Aorta (tissue), 5 donors: ENCODE data around the gene UPK3A. TPM values are rescaled to one million over a fixed set of nuclear protein-coding genes. Genes with fewer than 3 reads are reported as not detected.

Experiments
- ATAC-seq: fragments of 200-7000 bp; cut with Tn5 transposase; one replicate; pipeline ENCODE4 v1.9.1; 2022; ENCODE audit warnings: moderate library complexity; ENCODE audit not compliant: low FRiP score
- DNase-seq, 2 donors: peaks; one replicate each; pipeline ENCODE4 v3.0.0-alpha.2; 2020
- H3K27ac ChIP-seq, 2 donors: one replicate each; pipeline ENCODE4 v1.5.1; 2013; ENCODE audit warnings: low read length in 2 of 2, mild to moderate bottlenecking in 2 of 2, moderate library complexity in 2 of 2, control low read depth in 1 of 2, inconsistent platforms in 1 of 2, low read depth in 1 of 2
- H3K27me3 ChIP-seq, 2 donors: one replicate each; pipeline ENCODE4 v1.6.1; 2013; ENCODE audit warnings: control low read depth in 1 of 2, low read length in 1 of 2, mild to moderate bottlenecking in 1 of 2, moderate library complexity in 1 of 2; ENCODE audit not compliant: insufficient read depth in 2 of 2, control insufficient read depth in 1 of 2
- H3K36me3 ChIP-seq, 2 donors: one replicate each; pipeline ENCODE4 v1.6.1; 2013; ENCODE audit warnings: control low read depth in 1 of 2, low read length in 1 of 2, mild to moderate bottlenecking in 1 of 2; ENCODE audit not compliant: insufficient read depth in 2 of 2, control insufficient read depth in 1 of 2
- H3K4me1 ChIP-seq, 2 donors: one replicate each; pipeline ENCODE4 v1.6.1; 2013; ENCODE audit warnings: low read length in 2 of 2, control low read depth in 1 of 2, mild to moderate bottlenecking in 1 of 2, moderate library complexity in 1 of 2; ENCODE audit not compliant: insufficient read depth in 2 of 2, control insufficient read depth in 1 of 2
- H3K4me3 ChIP-seq, 2 donors: one replicate each; pipeline ENCODE4 v1.5.1; 2013; ENCODE audit warnings: low read length in 2 of 2, control low read depth in 1 of 2, mild to moderate bottlenecking in 1 of 2
- H3K9me3 ChIP-seq: one replicate; pipeline ENCODE4 v1.6.1; 2013; ENCODE audit warnings: mild to moderate bottlenecking, low read length; ENCODE audit not compliant: control insufficient read depth
- WGBS, 2 donors: extraction: QIAGEN DNeasy Blood & Tissue Kit; methylation state at CpG; one replicate each; pipeline ENCODE4 v1.1.7; 2013; 5-methylcytosine and 5-hydroxymethylcytosine counted together
- intact Hi-C, 2 donors: fragments of 100-400 bp; cut with DNase I; formaldehyde crosslinking; loops; one replicate each; pipeline versions ENCODE4 v1.14.2 to v1.15.0; 2022
- long read RNA-seq, 2 donors: library from polyadenylated mRNA; unstranded; transcript quantifications; one replicate each; pipeline ENCODE4 v2.0.0, GENCODE V29; 2020 to 2021
- polyA plus RNA-seq, 2 donors: library from polyadenylated mRNA; stranded (reverse); fragments of 200-250 nt; gene quantifications; one replicate each; pipeline ENCODE4 v1.2.3, GENCODE V29; 2013
- total RNA-seq, 2 donors: library from RNA; stranded (reverse); fragmentation: NEBNext Ultra II Directional; extraction: Animal tissue kit (Norgen Biotek cat#: 25700); gene quantifications; one replicate each; pipeline ENCODE4 v1.2.1, GENCODE V29; 2021
- donor health status: healthy with polysubstance abuse.
- donor health status: Bipolar disorder and iron deficiency.
- donor health status: DM: no; HTN: no; CAD: no.
- donor health status: DM: no; HTN: no; CAD: no.
- donor health status: DM: yes; HTN: yes; CAD: no.

UPK3A gene
- not detected for total RNA-seq
- not detected for polyA plus RNA-seq
- long read RNA-seq, donor 1 = 0 reads
- long read RNA-seq, donor 2 = 0 reads

- H3K9me3 ChIP-seq = no peaks in the 10 kb centered on the region
- intact Hi-C loops = no loop called here
- no peaks in the 10 kb centered on the region for H3K27me3 ChIP-seq
- H3K4me1 ChIP-seq = no peaks in the 10 kb centered on the region
- 1 to 2% methylated on average over 25 to 46 of the region's 46 CpGs for WGBS, 2 donors
- H3K27ac ChIP-seq = no peak within 1 kb of the TSS
- no peak within 1 kb of the TSS for H3K4me3 ChIP-seq
- ATAC-seq (peak; percentile 77), DNase-seq (peak; percentile 76 to 90)
- no peaks in the 10 kb centered on the region for H3K36me3 ChIP-seq
Measured at GRCh38 chr22:45284705-45285262, at the start of gene UPK3A. UPK3A (plus strand) TSS chr22:45284949; CDS start chr22:45285014, 65 bp downstream.

DNA sequence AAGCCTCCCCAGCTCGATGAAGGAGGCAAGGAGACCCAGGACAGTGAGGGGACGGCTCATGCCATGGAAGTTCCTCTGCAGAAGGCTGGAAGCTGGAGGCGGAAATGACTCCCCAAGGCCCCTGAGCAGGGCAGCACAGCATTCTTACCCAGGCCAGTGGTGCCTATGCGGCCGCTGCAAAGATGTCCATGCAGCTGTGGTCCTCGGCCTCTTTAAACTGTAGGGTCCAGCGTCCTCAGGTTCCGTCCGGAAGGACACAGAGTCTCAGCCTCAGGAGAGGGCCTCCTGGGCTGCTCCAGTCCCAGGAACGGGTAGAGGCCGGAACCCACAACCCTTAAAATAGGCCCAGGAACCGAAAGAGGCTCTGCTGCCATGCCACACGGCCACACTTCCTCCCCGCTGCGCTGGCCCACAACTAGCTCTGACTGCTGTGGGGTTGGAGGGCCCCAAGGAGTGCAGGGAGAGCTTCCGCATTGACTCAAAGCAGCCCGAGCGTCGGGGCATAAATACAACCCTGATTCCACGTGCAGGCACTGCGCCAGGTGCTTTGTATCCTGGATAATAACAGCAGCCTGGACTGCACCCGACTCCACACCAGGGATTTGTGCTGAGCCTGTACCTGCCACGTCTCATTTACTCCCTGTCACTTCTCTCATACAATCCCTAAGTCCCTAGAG, 49.5 kb upstream of the UPK3A start:
- no peak overlapping the region for H3K4me3 ChIP-seq
- H3K36me3 ChIP-seq = no peaks in the 10 kb centered on the region
- ATAC-seq = no peak
- H3K4me1 ChIP-seq = no peaks in the 10 kb centered on the region
- intact Hi-C loops = no loop called here
- no peaks in the 10 kb centered on the region for H3K27me3 ChIP-seq
- H3K9me3 ChIP-seq = no peaks in the 10 kb centered on the region
- peak; percentile 72 to 84 for DNase-seq
- WGBS, 2 donors = 85 to 90% methylated on average over 23 of the region's 23 CpGs
- H3K27ac ChIP-seq = no peak overlapping the region

GRCh38 chr22:45235851-45236342, 48.9 kb upstream of the UPK3A start:
- WGBS, 2 donors = 91 to 93% methylated on average over 20 of the region's 20 CpGs

GRCh38 chr22:45237065-45237990, 47.4 kb upstream of the UPK3A start:
- no peaks in the 10 kb centered on the region for H3K4me1 ChIP-seq
- H3K9me3 ChIP-seq = no peaks in the 10 kb centered on the region
- ATAC-seq = no peak
- intact Hi-C loops = no loop called here
- H3K27me3 ChIP-seq = no peaks in the 10 kb centered on the region
- WGBS, 2 donors = 91% methylated on average over 15 of the region's 15 CpGs
- no peak overlapping the region for H3K4me3 ChIP-seq
- DNase-seq = no peak
- H3K36me3 ChIP-seq = no peaks in the 10 kb centered on the region
- no peak overlapping the region for H3K27ac ChIP-seq

More at GRCh38 chr22:45235851-45236342, 48.9 kb upstream of the UPK3A start:
- intact Hi-C loops = no loop called here
- H3K27ac ChIP-seq = no peak overlapping the region
- ATAC-seq (no peak), DNase-seq (peak in 1 of 2 donors; percentile 67)
- H3K36me3 ChIP-seq = no peaks in the 10 kb centered on the region
- H3K4me1 ChIP-seq = no peaks in the 10 kb centered on the region
- no peaks in the 10 kb centered on the region for H3K9me3 ChIP-seq
- H3K4me3 ChIP-seq = no peak overlapping the region
- H3K27me3 ChIP-seq = no peaks in the 10 kb centered on the region

DNA sequence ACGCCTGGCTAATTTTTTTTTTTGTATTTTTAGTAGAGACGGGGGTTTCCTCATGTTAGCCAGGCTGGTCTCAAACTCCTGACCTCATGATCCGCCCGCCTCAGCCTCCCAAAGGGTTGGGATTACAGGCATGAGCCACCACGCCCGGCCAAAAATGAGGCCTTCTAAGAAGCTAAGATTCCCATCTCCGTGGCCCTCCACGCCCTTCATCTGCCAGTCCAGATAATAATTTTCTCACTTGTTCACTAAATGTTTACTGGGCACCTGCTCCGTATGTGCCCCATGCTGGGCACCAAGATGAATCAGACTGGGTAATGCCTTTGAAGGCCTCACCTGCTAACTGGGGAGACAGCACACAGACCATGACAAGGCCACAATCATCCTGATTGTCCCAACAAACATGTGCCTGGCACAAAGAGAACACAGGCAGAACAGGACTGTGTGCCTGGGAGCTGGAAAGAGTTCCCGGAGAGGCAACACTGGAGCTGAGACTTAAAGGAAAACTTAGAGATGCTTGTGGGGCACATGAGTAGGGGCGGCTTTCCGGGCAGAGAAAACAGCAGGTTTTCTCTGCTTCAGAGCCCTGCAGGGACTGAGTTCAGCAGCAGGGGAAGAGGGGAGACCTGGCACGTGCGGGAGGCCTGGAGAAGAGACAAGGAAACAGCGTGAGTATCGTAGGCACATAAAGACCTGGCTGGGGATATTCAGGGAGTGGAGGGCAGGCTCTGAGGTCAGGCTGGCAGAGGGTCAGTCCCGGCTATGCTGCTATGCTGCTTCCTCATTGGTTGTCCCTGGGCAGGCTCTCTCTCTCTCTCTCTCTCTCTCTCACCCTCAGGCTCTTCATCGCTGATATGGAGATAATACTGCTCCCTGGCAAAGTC, 46.4 kb upstream of the UPK3A start:
- DNase-seq = no peak
- H3K27ac ChIP-seq = no peak overlapping the region
- no peaks in the 10 kb centered on the region for H3K27me3 ChIP-seq
- no peaks in the 10 kb centered on the region for H3K36me3 ChIP-seq
- 88 to 92% methylated on average over 18 of the region's 18 CpGs for WGBS, 2 donors
- no peak for ATAC-seq
- intact Hi-C loops = no loop called here
- no peak overlapping the region for H3K4me3 ChIP-seq
- no peaks in the 10 kb centered on the region for H3K9me3 ChIP-seq
- H3K4me1 ChIP-seq = no peaks in the 10 kb centered on the region

GRCh38 chr22:45238957-45239680, 45.6 kb upstream of the UPK3A start:
- DNase-seq = no peak
- intact Hi-C loops = no loop called here
- Histone ChIP-seq H3K4me3 (no peak overlapping the region), H3K9me3 (no peaks in the 10 kb centered on the region), H3K36me3 (no peaks in the 10 kb centered on the region), H3K27me3 (no peaks in the 10 kb centered on the region), H3K27ac (no peak overlapping the region), H3K4me1 (no peaks in the 10 kb centered on the region)
- no peak for ATAC-seq
- 82 to 87% methylated on average over 6 of the region's 6 CpGs for WGBS, 2 donors

- Histone ChIP-seq H3K4me3 (peak overlapping the region in 1 of 2 donors; percentile 79), H3K27ac (no peak overlapping the region), H3K36me3 (no peaks in the 10 kb centered on the region), H3K4me1 (no peaks in the 10 kb centered on the region), H3K27me3 (no peaks in the 10 kb centered on the region), H3K9me3 (no peaks in the 10 kb centered on the region)
- ATAC-seq (no peak), DNase-seq (no peak)
- intact Hi-C loops = no loop called here
- 46% methylated on average over 8 of the region's 8 CpGs for WGBS, 2 donors
Measured at GRCh38 chr22:45239681-45240051, 45.1 kb upstream of the UPK3A start.
